Measurements from ENCODE around the gene KCNJ9. TPM values are rescaled to one million over a fixed set of nuclear protein-coding genes. Genes with fewer than 3 reads are reported as not detected.

Gene KCNJ9
- total and polyA plus RNA-seq, 10 of the 15 experiments (the other 5 are each of a cell fraction or from before 2014, with no cell fraction given), result 0.12 TPM; not detected in 9

DNA sequence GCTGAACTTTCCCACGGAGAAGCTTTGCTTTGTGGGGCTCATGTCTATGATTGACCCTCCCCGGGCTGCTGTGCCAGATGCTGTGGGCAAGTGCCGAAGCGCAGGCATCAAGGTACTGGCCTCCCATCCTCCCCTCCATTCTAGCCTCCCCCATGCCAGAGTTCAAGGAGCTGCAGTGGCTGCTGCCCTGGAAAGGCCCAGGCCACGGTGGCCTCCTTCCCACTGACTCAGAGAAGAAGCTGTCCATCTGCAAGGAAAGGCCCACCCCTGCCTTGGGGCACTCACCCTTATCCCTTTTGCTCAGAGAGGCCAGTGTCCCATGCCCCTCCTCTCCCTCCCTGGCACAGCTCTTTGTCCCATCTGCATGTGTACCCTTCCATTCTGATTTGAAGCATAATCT, 49.1 kb downstream of the KCNJ9 start (continued):
- no peak for TF ChIP-seq BACH1 (IDR thresholded peaks at IDR 0.05; ENCODE audit: borderline replicate concordance)
- TF ChIP-seq SMARCA5 (IDR thresholded peaks at IDR 0.05), result no peak
- TF ChIP-seq, protein P1, sequence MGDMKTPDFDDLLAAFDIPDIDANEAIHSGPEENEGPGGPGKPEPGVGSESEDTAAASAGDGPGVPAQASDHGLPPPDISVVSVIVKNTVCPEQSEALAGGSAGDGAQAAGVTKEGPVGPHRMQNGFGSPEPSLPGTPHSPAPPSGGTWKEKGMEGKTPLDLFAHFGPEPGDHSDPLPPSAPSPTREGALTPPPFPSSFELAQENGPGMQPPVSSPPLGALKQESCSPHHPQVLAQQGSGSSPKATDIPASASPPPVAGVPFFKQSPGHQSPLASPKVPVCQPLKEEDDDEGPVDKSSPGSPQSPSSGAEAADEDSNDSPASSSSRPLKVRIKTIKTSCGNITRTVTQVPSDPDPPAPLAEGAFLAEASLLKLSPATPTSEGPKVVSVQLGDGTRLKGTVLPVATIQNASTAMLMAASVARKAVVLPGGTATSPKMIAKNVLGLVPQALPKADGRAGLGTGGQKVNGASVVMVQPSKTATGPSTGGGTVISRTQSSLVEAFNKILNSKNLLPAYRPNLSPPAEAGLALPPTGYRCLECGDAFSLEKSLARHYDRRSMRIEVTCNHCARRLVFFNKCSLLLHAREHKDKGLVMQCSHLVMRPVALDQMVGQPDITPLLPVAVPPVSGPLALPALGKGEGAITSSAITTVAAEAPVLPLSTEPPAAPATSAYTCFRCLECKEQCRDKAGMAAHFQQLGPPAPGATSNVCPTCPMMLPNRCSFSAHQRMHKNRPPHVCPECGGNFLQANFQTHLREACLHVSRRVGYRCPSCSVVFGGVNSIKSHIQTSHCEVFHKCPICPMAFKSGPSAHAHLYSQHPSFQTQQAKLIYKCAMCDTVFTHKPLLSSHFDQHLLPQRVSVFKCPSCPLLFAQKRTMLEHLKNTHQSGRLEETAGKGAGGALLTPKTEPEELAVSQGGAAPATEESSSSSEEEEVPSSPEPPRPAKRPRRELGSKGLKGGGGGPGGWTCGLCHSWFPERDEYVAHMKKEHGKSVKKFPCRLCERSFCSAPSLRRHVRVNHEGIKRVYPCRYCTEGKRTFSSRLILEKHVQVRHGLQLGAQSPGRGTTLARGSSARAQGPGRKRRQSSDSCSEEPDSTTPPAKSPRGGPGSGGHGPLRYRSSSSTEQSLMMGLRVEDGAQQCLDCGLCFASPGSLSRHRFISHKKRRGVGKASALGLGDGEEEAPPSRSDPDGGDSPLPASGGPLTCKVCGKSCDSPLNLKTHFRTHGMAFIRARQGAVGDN (IDR thresholded peaks at IDR 0.05), result no peak
- TF ChIP-seq MYB (IDR thresholded peaks at IDR 0.05; ENCODE audit: borderline replicate concordance, low read depth, low read length), result no peak
- no peak for TF ChIP-seq HDAC6 (IDR thresholded peaks at IDR 0.05; ENCODE audit: unreplicated experiment)
- TF ChIP-seq, protein P2, sequence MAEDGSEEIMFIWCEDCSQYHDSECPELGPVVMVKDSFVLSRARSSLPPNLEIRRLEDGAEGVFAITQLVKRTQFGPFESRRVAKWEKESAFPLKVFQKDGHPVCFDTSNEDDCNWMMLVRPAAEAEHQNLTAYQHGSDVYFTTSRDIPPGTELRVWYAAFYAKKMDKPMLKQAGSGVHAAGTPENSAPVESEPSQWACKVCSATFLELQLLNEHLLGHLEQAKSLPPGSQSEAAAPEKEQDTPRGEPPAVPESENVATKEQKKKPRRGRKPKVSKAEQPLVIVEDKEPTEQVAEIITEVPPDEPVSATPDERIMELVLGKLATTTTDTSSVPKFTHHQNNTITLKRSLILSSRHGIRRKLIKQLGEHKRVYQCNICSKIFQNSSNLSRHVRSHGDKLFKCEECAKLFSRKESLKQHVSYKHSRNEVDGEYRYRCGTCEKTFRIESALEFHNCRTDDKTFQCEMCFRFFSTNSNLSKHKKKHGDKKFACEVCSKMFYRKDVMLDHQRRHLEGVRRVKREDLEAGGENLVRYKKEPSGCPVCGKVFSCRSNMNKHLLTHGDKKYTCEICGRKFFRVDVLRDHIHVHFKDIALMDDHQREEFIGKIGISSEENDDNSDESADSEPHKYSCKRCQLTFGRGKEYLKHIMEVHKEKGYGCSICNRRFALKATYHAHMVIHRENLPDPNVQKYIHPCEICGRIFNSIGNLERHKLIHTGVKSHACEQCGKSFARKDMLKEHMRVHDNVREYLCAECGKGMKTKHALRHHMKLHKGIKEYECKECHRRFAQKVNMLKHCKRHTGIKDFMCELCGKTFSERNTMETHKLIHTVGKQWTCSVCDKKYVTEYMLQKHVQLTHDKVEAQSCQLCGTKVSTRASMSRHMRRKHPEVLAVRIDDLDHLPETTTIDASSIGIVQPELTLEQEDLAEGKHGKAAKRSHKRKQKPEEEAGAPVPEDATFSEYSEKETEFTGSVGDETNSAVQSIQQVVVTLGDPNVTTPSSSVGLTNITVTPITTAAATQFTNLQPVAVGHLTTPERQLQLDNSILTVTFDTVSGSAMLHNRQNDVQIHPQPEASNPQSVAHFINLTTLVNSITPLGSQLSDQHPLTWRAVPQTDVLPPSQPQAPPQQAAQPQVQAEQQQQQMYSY (CRISPR knock-in tag; IDR thresholded peaks at IDR 0.05), result no peak
- TF ChIP-seq, protein P3, sequence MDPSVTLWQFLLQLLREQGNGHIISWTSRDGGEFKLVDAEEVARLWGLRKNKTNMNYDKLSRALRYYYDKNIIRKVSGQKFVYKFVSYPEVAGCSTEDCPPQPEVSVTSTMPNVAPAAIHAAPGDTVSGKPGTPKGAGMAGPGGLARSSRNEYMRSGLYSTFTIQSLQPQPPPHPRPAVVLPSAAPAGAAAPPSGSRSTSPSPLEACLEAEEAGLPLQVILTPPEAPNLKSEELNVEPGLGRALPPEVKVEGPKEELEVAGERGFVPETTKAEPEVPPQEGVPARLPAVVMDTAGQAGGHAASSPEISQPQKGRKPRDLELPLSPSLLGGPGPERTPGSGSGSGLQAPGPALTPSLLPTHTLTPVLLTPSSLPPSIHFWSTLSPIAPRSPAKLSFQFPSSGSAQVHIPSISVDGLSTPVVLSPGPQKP (IDR thresholded peaks at IDR 0.05; ENCODE audit: low read depth, low read length), result no peak
- TF ChIP-seq PML (IDR thresholded peaks at IDR 0.05; ENCODE audit: low read length), result no peak
